PC-9 (cell line): ENCODE results near the gene TGFB1.

Experiments used
- CTCF ChIP-seq: fragments of 200-600 bp; sonication (generic); conservative IDR thresholded peaks from 2 replicates; pipeline ENCODE4 v1.6.1; 2017; ENCODE audit warnings: mixed run types, antibody characterized with exemption, mild to moderate bottlenecking, moderate library complexity
- EZH2 ChIP-seq: fragments of 200-600 bp; sonication (generic); IDR thresholded peaks from 2 replicates; pipeline ENCODE4 v1.8.0; 2017; ENCODE audit warnings: antibody characterized with exemption, low read depth

- TF ChIP-seq CTCF (no peak), EZH2 (no peak)
These were observed 23.3 kb upstream of the TGFB1 start for GRCh38 chr19:41376998-41377365.
